ENCODE results near the gene RPS6KA2. TPM values are rescaled to one million over a fixed set of nuclear protein-coding genes. Genes with fewer than 3 reads are reported as not detected.

The RPS6KA2 gene
- polyA plus RNA-seq, 2 donors = 5.7 to 8.7 TPM

DNA sequence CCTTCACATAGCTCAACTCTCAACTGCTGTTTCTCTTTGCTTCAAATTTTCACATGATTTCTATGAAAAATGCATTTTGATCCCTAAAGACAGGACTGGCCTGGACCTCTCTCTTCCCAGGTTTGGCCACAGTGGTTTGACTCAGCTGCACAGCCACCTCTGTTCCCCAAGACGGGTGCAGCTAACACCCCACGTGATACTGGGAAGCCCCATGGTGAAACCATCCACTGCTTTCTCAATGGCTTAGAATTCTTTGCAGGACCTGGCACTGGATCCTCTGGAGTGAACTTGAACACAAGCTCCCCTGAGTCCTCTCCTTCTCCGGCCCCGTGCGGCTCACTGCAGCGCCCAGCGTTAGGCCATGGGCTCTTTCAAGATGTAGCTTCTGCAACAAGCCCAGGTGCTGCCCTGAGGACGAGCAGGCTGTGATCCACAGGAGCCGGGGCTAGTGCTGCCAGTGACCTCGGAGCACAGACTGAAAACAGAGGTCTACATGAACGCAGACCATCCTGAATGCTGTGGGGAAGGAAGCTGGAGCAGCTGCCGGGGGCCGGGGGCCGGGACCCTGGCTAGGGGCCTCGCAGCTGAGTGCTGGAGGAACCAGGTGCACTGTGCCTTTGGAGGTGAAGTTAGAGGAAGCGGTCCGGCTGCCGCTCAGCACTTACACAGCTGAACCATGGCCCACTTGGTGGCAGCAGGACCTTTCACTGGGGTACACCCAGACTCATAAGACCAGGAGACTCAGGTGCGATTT, 185.5 kb downstream of the RPS6KA2 start:
- Histone ChIP-seq H3K4me3 (ENCODE audit: low read depth in 1 of 2, low read length in 2 of 2) (no peak overlapping the region), H3K27ac (ENCODE audit: low read depth in 2 of 2, low read length in 1 of 2) (no peak overlapping the region), H3K27me3 (ENCODE audit: control insufficient read depth in 1 of 2, insufficient read depth in 2 of 2, low read length in 2 of 2) (no peaks in the 10 kb centered on the region), H3K9me3 (ENCODE audit: control insufficient read depth in 2 of 2, insufficient read depth in 1 of 2, low read depth in 1 of 2, low read length in 1 of 2) (no peaks in the 10 kb centered on the region), H3K36me3 (ENCODE audit: control insufficient read depth in 2 of 2, insufficient read depth in 2 of 2, low read length in 1 of 2) (peaks cover 0 to 8% of the 10 kb centered on the region in 2 donors), H3K4me1 (ENCODE audit: control insufficient read depth in 2 of 2, insufficient read depth in 2 of 2, low read length in 1 of 2) (peaks cover 0 to 2% of the 10 kb centered on the region in 2 donors)
- 73 to 76% methylated on average over 19 of the region's 19 CpGs for whole genome bisulfite sequencing, 2 donors

GRCh38 chr6:166440729-166441128, 186.3 kb downstream of the RPS6KA2 start:
- Histone ChIP-seq H3K27me3 (ENCODE audit: control insufficient read depth in 1 of 2, insufficient read depth in 2 of 2, low read length in 2 of 2) (no peaks in the 10 kb centered on the region), H3K36me3 (ENCODE audit: control insufficient read depth in 2 of 2, insufficient read depth in 2 of 2, low read length in 1 of 2) (peaks cover 0 to 8% of the 10 kb centered on the region in 2 donors), H3K27ac (ENCODE audit: low read depth in 2 of 2, low read length in 1 of 2) (no peak overlapping the region), H3K4me1 (ENCODE audit: control insufficient read depth in 2 of 2, insufficient read depth in 2 of 2, low read length in 1 of 2) (peaks cover 0 to 3% of the 10 kb centered on the region in 2 donors), H3K9me3 (ENCODE audit: control insufficient read depth in 2 of 2, insufficient read depth in 1 of 2, low read depth in 1 of 2, low read length in 1 of 2) (no peaks in the 10 kb centered on the region), H3K4me3 (ENCODE audit: low read depth in 1 of 2, low read length in 2 of 2) (no peak overlapping the region)
- 93 to 94% methylated on average over 15 of the region's 15 CpGs for WGBS, 2 donors

- H3K27me3 ChIP-seq (ENCODE audit: control insufficient read depth in 1 of 2, insufficient read depth in 2 of 2, low read length in 2 of 2) = no peaks in the 10 kb centered on the region
- H3K27ac ChIP-seq (ENCODE audit: low read depth in 2 of 2, low read length in 1 of 2) = no peak overlapping the region
- no peaks in the 10 kb centered on the region for H3K9me3 ChIP-seq (ENCODE audit: control insufficient read depth in 2 of 2, insufficient read depth in 1 of 2, low read depth in 1 of 2, low read length in 1 of 2)
- WGBS, 2 donors = 76 to 84% methylated on average over 11 of the region's 11 CpGs
- H3K36me3 ChIP-seq (ENCODE audit: control insufficient read depth in 2 of 2, insufficient read depth in 2 of 2, low read length in 1 of 2) = peaks cover 0 to 8% of the 10 kb centered on the region in 2 donors
- peaks cover 0 to 7% of the 10 kb centered on the region in 2 donors for H3K4me1 ChIP-seq (ENCODE audit: control insufficient read depth in 2 of 2, insufficient read depth in 2 of 2, low read length in 1 of 2)
- H3K4me3 ChIP-seq (ENCODE audit: low read depth in 1 of 2, low read length in 2 of 2) = no peak overlapping the region
These were observed 186.9 kb downstream of the RPS6KA2 start for GRCh38 chr6:166440106-166440505.

GRCh38 chr6:166439366-166440091, 187.5 kb downstream of the RPS6KA2 start:
- peaks cover 0 to 7% of the 10 kb centered on the region in 2 donors for H3K4me1 ChIP-seq (ENCODE audit: control insufficient read depth in 2 of 2, insufficient read depth in 2 of 2, low read length in 1 of 2)
- no peaks in the 10 kb centered on the region for H3K9me3 ChIP-seq (ENCODE audit: control insufficient read depth in 2 of 2, insufficient read depth in 1 of 2, low read depth in 1 of 2, low read length in 1 of 2)
- no peak overlapping the region for H3K4me3 ChIP-seq (ENCODE audit: low read depth in 1 of 2, low read length in 2 of 2)
- 66 to 69% methylated on average over 10 of the region's 10 CpGs for WGBS, 2 donors
- H3K27ac ChIP-seq (ENCODE audit: low read depth in 2 of 2, low read length in 1 of 2) = no peak overlapping the region
- no peaks in the 10 kb centered on the region for H3K27me3 ChIP-seq (ENCODE audit: control insufficient read depth in 1 of 2, insufficient read depth in 2 of 2, low read length in 2 of 2)
- H3K36me3 ChIP-seq (ENCODE audit: control insufficient read depth in 2 of 2, insufficient read depth in 2 of 2, low read length in 1 of 2) = peaks cover 0 to 8% of the 10 kb centered on the region in 2 donors

- peaks cover 0 to 6% of the 10 kb centered on the region in 2 donors for H3K36me3 ChIP-seq (ENCODE audit: control insufficient read depth in 2 of 2, insufficient read depth in 2 of 2, low read length in 1 of 2)
- no peak overlapping the region for H3K4me3 ChIP-seq (ENCODE audit: low read depth in 1 of 2, low read length in 2 of 2)
- no peak overlapping the region for H3K27ac ChIP-seq (ENCODE audit: low read depth in 2 of 2, low read length in 1 of 2)
- WGBS, 2 donors = 87 to 93% methylated on average over 16 of the region's 16 CpGs
- no peaks in the 10 kb centered on the region for H3K9me3 ChIP-seq (ENCODE audit: control insufficient read depth in 2 of 2, insufficient read depth in 1 of 2, low read depth in 1 of 2, low read length in 1 of 2)
- no peaks in the 10 kb centered on the region for H3K27me3 ChIP-seq (ENCODE audit: control insufficient read depth in 1 of 2, insufficient read depth in 2 of 2, low read length in 2 of 2)
- H3K4me1 ChIP-seq (ENCODE audit: control insufficient read depth in 2 of 2, insufficient read depth in 2 of 2, low read length in 1 of 2) = peaks cover 0 to 7% of the 10 kb centered on the region in 2 donors
These were observed 188.7 kb downstream of the RPS6KA2 start for GRCh38 chr6:166438211-166438861.

GRCh38 chr6:166437661-166438060, 189.4 kb downstream of the RPS6KA2 start:
- H3K27me3 ChIP-seq (ENCODE audit: control insufficient read depth in 1 of 2, insufficient read depth in 2 of 2, low read length in 2 of 2) = no peaks in the 10 kb centered on the region
- H3K4me1 ChIP-seq (ENCODE audit: control insufficient read depth in 2 of 2, insufficient read depth in 2 of 2, low read length in 1 of 2) = peaks cover 0 to 7% of the 10 kb centered on the region in 2 donors
- H3K9me3 ChIP-seq (ENCODE audit: control insufficient read depth in 2 of 2, insufficient read depth in 1 of 2, low read depth in 1 of 2, low read length in 1 of 2) = no peaks in the 10 kb centered on the region
- peaks cover 0 to 6% of the 10 kb centered on the region in 2 donors for H3K36me3 ChIP-seq (ENCODE audit: control insufficient read depth in 2 of 2, insufficient read depth in 2 of 2, low read length in 1 of 2)
- H3K4me3 ChIP-seq (ENCODE audit: low read depth in 1 of 2, low read length in 2 of 2) = no peak overlapping the region
- 93 to 95% methylated on average over 15 of the region's 15 CpGs for WGBS, 2 donors
- no peak overlapping the region for H3K27ac ChIP-seq (ENCODE audit: low read depth in 2 of 2, low read length in 1 of 2)

- Histone ChIP-seq H3K27ac (ENCODE audit: low read depth in 2 of 2, low read length in 1 of 2) (no peak overlapping the region), H3K27me3 (ENCODE audit: control insufficient read depth in 1 of 2, insufficient read depth in 2 of 2, low read length in 2 of 2) (no peaks in the 10 kb centered on the region), H3K9me3 (ENCODE audit: control insufficient read depth in 2 of 2, insufficient read depth in 1 of 2, low read depth in 1 of 2, low read length in 1 of 2) (no peaks in the 10 kb centered on the region), H3K4me3 (ENCODE audit: low read depth in 1 of 2, low read length in 2 of 2) (no peak overlapping the region), H3K36me3 (ENCODE audit: control insufficient read depth in 2 of 2, insufficient read depth in 2 of 2, low read length in 1 of 2) (peaks cover 0 to 2% of the 10 kb centered on the region in 2 donors), H3K4me1 (ENCODE audit: control insufficient read depth in 2 of 2, insufficient read depth in 2 of 2, low read length in 1 of 2) (peaks cover 0 to 7% of the 10 kb centered on the region in 2 donors)
- WGBS, 2 donors = 87 to 88% methylated on average over 24 of the region's 24 CpGs
These were observed 190.6 kb downstream of the RPS6KA2 start for GRCh38 chr6:166436195-166437139.

GRCh38 chr6:166435574-166435973, 191.5 kb downstream of the RPS6KA2 start:
- Histone ChIP-seq H3K27ac (ENCODE audit: low read depth in 2 of 2, low read length in 1 of 2) (no peak overlapping the region), H3K27me3 (ENCODE audit: control insufficient read depth in 1 of 2, insufficient read depth in 2 of 2, low read length in 2 of 2) (no peaks in the 10 kb centered on the region), H3K9me3 (ENCODE audit: control insufficient read depth in 2 of 2, insufficient read depth in 1 of 2, low read depth in 1 of 2, low read length in 1 of 2) (no peaks in the 10 kb centered on the region), H3K36me3 (ENCODE audit: control insufficient read depth in 2 of 2, insufficient read depth in 2 of 2, low read length in 1 of 2) (peaks cover 0 to 2% of the 10 kb centered on the region in 2 donors), H3K4me1 (ENCODE audit: control insufficient read depth in 2 of 2, insufficient read depth in 2 of 2, low read length in 1 of 2) (peaks cover 0 to 7% of the 10 kb centered on the region in 2 donors), H3K4me3 (ENCODE audit: low read depth in 1 of 2, low read length in 2 of 2) (no peak overlapping the region)
- WGBS, 2 donors = 41 to 56% methylated on average over 9 to 10 of the region's 10 CpGs

GRCh38 chr6:166434336-166434735, 192.7 kb downstream of the RPS6KA2 start:
- 68 to 72% methylated on average over 5 of the region's 5 CpGs for WGBS, 2 donors
- peaks cover 0 to 7% of the 10 kb centered on the region in 2 donors for H3K4me1 ChIP-seq (ENCODE audit: control insufficient read depth in 2 of 2, insufficient read depth in 2 of 2, low read length in 1 of 2)
- no peak overlapping the region for H3K27ac ChIP-seq (ENCODE audit: low read depth in 2 of 2, low read length in 1 of 2)
- peaks cover 0 to 2% of the 10 kb centered on the region in 2 donors for H3K9me3 ChIP-seq (ENCODE audit: control insufficient read depth in 2 of 2, insufficient read depth in 1 of 2, low read depth in 1 of 2, low read length in 1 of 2)
- H3K27me3 ChIP-seq (ENCODE audit: control insufficient read depth in 1 of 2, insufficient read depth in 2 of 2, low read length in 2 of 2) = no peaks in the 10 kb centered on the region
- peaks cover 0 to 2% of the 10 kb centered on the region in 2 donors for H3K36me3 ChIP-seq (ENCODE audit: control insufficient read depth in 2 of 2, insufficient read depth in 2 of 2, low read length in 1 of 2)
- no peak overlapping the region for H3K4me3 ChIP-seq (ENCODE audit: low read depth in 1 of 2, low read length in 2 of 2)
